Measurements from ENCODE around the gene STARD5.
A peak's percentile ranks its signal among the peaks of the same experiment; 100 is the strongest.
"Not testable (repeated sequence)": the region's sequence is repeated elsewhere in the genome, so short reads cannot be mapped to it uniquely, and the experiment has no call there.

Gene STARD5

DNA sequence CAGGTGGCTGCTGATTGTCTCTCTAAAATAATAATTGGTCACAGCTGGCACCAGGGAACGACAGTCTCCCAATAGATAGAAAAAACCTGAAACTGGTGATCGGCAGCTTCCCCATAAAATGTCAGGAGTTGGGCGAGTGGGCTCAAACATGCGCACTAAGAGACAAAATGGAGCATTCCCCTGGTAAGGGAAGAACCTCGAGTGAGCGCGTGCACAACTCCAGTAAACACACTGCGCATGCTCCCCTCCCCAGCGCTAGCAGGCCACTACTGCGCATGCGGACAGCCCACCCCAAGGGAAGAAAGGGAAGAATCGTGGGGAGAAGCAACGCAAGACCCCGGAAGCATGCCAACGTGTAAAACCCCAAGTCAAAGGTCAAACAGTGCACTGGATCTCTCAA, 7.7 kb upstream of the STARD5 start:
- H3K4me3 ChIP-seq (ENCODE audit: low read depth, low read length), result no peak overlapping the region
- TF ChIP-seq, protein P1, sequence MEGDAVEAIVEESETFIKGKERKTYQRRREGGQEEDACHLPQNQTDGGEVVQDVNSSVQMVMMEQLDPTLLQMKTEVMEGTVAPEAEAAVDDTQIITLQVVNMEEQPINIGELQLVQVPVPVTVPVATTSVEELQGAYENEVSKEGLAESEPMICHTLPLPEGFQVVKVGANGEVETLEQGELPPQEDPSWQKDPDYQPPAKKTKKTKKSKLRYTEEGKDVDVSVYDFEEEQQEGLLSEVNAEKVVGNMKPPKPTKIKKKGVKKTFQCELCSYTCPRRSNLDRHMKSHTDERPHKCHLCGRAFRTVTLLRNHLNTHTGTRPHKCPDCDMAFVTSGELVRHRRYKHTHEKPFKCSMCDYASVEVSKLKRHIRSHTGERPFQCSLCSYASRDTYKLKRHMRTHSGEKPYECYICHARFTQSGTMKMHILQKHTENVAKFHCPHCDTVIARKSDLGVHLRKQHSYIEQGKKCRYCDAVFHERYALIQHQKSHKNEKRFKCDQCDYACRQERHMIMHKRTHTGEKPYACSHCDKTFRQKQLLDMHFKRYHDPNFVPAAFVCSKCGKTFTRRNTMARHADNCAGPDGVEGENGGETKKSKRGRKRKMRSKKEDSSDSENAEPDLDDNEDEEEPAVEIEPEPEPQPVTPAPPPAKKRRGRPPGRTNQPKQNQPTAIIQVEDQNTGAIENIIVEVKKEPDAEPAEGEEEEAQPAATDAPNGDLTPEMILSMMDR (IDR thresholded peaks at IDR 0.05; ENCODE audit: insufficient read depth, low read depth, low read length, missing control alignments), result no peak
- DNase-seq (ENCODE audit: low read depth), result no peak

DNA sequence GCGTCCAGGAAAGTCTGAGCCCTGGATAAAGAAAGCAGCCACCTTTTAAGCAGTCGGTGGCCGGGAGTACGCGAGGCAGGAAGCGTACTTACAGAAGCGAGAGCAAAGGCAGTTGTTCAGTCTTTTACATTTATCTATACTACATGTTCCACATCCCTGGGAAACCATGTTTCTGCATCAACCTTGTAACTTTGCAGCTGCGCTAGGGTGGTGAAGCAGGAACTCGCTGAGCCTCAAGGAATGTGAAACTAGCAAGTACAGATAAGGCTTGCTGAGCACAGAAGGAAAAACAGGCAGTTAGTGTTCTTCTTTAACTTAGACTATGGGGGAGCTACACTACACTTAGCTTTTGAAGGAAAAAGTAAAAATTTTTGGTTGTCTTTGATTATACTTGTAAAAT, 7.2 kb upstream of the STARD5 start:
- DNase-seq (ENCODE audit: low read depth); H3K4me3 ChIP-seq (ENCODE audit: low read depth, low read length): not testable (repeated sequence)

DNA sequence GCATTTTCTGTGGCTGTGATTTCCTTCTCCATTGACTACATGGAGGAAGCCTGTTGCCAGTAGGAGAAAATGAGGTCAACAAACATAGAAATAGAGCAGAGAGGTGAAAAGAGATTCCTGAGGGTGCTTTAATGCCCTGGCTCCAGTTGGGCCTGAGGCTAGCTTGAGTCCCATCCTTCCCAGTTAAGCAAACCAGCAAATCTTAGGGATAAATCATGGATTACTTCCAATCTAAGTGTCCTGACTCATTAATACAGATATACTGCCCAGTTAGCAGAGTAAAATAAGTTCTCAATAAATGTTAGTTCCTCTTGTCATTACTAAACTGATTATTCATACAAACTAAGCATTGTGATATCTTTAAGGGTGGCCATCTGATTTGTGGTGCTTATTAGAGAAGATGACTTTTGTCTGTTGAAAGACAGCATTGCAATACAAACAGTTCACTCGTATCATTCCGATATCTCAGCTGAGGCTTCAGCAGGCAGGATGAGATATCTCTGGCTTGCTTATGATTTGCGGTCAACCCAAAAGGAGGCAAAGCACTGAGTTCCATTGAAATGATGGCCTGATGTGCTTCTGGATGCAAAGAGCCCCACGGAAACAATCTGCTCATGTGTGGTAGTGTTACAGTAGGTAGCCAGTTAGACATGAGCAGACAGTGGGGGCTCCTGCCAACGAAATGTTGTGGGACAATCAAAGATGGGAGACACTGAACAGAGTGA, 6.6 kb upstream of the STARD5 start:
- H3K4me3 ChIP-seq (ENCODE audit: low read depth, low read length), result no peak overlapping the region
- TF ChIP-seq, protein P1 (IDR thresholded peaks at IDR 0.05; ENCODE audit: insufficient read depth, low read depth, low read length, missing control alignments), result no peak
- DNase-seq (ENCODE audit: low read depth), result no peak

DNA sequence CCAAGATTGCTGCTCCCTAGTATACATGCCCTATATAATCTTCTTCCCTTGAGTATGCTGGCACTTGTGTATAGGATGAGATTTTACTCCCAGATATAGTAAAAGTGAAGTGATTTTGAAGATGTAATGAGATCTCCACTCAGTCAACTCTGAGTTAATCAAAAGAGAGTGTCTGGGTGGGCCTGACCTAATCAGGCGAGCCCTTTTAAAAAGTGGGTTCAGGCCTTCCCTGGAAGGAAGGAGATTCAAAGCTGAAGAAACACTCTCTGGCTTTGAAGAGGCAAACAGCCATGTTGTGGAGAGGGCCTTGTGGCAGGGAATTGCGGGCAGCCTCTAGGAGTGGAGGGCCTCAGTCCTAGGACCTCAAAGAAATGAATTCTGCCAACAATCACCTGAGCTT, 5.5 kb upstream of the STARD5 start:
- no peak for DNase-seq (ENCODE audit: low read depth)
- no peak overlapping the region for H3K4me3 ChIP-seq (ENCODE audit: low read depth, low read length)
- TF ChIP-seq, protein P1 (IDR thresholded peaks at IDR 0.05; ENCODE audit: insufficient read depth, low read depth, low read length, missing control alignments), result no peak

DNA sequence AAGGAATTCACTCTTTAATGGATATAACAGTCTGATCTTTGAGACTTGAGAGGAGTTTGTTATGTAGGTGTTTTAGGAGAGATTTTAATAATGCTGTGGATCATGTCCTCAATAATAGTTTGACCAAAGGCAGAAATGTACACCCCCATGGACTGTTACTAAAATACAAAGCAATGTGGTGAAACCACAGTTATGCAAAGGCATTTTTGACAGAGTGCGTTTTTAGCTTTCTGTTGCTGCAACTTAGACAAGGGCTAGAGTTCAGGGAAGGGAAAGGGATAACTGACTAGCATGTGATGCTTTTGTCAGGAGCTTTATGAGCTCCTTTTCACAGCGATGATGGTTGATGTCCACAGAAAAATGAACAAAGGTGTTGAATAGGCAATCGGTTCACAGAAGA, 3.6 kb upstream of the STARD5 start:
- TF ChIP-seq, protein P1 (IDR thresholded peaks at IDR 0.05; ENCODE audit: insufficient read depth, low read depth, low read length, missing control alignments), result no peak
- H3K4me3 ChIP-seq (ENCODE audit: low read depth, low read length), result no peak overlapping the region
- no peak for DNase-seq (ENCODE audit: low read depth)

DNA sequence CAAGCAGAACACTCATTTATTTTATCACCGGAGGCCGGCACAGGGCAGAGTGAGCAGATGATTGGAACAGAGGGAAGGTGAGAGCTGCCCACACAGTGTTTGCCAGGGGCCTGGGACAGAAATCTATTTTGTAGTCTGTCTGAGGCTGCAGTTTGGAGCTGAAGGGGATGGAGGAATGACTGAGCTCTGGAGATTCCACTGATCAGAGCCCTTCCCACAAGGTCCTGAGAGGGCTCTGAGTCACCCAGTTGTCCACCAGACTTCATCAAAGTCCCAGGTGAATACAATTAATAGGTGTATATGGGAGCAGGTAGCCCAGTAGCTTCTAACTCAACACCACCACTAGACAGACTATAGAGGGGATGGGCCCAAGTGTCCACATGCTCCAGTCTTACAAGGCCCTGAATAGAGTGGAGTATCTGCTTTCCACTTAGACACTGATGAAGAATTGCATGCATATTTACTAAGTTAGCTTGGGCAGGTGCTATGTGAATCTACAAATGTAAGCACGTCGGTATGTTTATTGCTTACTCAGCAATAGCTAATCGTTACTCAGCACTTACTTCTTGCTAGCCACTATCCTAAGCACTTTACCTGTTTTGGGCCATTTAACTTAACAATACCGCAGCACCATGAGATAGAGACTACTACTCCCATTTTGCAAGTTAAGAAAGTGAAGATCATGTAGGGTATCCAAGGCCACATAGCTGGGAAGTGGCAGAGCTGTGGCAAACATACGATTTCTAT, 2.7 kb upstream of the STARD5 start:
- DNase-seq (ENCODE audit: low read depth), result no peak
- TF ChIP-seq, protein P1 (IDR thresholded peaks at IDR 0.05; ENCODE audit: insufficient read depth, low read depth, low read length, missing control alignments), result no peak
- no peak overlapping the region for H3K4me3 ChIP-seq (ENCODE audit: low read depth, low read length)

DNA sequence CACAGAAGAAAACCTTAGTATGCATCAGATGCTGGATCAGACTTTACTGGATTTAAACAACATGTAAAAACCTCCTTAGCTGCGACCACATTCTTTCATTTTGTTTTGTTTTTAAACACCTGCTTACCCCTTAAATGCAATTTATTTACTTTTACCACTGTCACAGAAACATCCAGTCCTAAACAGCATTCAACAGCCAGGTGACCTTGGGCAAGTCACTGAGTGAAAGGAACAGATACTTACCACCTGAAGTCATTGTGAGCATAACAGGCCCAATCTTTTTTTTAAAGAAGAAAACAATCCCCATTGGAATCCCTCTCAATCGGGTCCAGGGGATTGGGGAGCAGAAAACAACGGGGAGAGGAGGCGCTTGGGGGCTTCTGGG, 390 bp downstream of the STARD5 start:
- TF ChIP-seq, protein P1 (IDR thresholded peaks at IDR 0.05; ENCODE audit: insufficient read depth, low read depth, low read length, missing control alignments), result no peak
- H3K4me3 ChIP-seq (ENCODE audit: low read depth, low read length), result peak overlapping the region; percentile 95
- DNase-seq (ENCODE audit: low read depth), result no peak
